HG03103 (cell line): Measurements from ENCODE around the gene NT5M.

Source experiments
- ATAC-seq: cut with Tn5 transposase; IDR thresholded peaks from one replicate; pipeline ENCODE4 v1.9.1; 2021; ENCODE audit warnings: low read depth; ENCODE audit not compliant: unreplicated experiment

Gene NT5M

DNA sequence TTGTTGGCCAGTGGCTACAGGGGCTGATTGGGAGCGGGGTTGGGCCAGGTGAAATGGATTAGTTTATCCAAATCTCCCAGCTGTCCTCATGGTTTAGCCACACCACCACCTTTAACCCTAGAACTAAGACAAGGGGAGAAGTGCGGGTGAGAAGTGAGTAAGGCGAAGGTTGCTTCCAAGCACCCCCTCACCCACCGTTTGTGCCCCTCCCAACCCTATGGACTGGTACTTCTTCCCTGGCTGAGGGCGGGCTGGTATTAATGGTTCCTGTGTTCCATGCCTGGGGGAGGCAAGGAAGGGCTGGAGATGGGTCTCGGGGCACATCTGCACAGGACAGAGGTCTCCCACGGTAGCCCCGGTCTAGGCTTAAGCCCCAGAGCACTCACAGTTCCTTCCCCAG, 25.1 kb downstream of the NT5M start:
- no peak for ATAC-seq

DNA sequence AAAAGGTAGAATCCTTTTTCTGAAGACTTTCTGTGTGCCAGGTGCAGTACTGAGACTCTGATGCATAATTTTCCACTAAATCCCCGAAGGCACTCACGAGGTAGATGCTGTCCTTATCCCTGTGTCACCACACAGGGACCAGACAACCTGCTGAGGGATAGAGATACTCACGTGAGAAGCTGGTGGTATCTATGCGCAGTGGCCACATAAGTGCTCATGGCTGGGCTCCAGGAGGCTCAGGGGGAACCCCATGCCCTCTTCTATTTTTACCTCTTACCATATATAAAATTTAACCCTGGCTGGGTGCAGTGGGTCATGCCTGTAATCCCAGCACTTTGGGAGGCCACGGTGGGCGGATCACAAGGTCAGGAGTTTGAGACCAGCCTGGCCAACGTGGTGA, 38.3 kb downstream of the NT5M start:
- no peak for ATAC-seq

DNA sequence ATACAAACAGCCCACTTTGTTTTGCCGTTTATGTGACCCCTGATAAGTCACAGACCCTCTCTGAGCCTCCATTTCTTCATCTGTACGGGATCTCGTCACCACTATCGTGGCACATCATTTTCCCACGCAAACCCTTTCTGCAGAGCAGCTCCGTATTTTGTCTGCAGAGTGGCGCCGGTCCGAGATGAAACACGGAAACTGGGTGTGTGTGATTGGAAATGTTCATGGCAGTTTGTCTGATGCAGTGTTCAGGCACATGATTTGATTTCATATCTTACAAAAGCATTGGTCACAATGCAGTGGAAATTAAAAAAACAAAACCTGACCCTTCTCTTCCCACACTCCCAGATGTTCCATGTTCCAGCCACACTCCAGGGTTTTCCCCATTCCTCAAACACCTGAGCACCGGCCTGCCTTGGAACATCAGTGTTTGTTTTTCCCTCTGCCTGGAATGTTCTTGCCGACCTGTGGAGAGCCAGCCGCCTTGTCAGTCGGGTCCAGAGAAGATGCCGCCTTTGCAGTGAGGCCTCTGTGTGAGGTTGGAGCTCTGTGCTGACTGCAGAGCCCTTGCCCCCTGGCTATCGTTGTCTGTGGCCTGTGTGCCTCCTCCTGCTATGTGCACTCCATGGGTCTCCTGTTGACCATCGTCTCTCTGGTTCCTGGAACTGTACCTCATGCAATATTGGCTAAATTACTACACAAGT, 39.2 kb downstream of the NT5M start:
- no peak for ATAC-seq

DNA sequence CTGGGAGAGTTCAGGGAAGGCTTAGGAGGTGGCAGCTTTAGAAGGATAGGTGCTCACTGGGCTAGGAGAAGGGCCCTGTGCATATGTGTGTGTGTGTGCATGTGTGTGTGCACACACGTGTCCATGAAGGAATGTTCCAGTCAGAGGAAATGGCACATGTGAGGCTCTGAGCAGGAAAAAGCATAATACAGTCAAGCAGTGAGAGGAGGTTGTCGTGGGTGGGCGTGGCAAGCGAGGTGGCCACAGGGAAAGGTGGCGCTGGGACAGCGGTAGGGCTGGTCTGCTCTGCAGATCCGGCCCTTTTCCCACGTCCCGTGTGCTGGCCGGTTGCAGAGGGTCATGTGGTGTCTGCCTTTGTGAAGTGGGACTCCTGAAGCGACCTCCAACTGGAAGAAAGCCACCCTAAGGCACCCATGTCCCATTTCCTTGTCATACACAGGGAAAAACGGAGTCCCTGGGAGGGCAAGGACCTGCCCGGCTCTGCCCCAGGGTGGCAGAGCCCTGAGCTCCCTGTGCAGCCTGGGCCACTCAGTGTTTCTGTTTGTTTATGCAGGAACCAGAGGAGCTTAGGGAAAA, 40.1 kb downstream of the NT5M start:
- ATAC-seq = no peak

DNA sequence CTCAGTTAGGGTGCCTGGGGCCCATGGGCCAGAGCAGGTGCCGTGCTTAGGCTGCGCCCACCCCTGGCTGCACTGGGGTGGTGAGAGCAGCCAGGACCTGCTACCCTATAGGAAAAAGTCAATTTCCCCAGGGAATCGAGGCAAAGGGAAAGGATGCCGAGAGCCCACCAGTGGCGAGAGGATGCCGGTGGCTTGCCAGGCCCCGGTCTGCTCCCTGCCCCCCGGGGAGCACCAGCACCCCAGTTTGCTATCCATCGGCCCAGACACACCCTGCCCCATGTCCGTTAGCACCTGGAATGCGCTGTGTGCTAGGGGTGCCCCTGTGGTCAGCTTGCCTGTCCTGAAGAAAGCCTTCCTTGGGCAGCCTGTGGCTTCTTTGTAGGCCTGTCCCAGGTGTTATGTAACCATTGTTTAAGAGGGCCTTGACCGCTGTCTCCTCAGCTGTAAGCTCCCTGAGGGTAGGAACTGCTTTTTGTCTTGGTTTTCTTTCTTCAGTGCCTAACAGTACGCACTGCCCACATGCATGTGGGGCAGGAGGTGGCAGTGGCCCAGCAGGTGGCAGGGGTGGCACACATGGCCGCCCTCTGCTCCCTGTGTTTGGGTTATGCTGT, 40.8 kb downstream of the NT5M start:
- ATAC-seq = no peak

DNA sequence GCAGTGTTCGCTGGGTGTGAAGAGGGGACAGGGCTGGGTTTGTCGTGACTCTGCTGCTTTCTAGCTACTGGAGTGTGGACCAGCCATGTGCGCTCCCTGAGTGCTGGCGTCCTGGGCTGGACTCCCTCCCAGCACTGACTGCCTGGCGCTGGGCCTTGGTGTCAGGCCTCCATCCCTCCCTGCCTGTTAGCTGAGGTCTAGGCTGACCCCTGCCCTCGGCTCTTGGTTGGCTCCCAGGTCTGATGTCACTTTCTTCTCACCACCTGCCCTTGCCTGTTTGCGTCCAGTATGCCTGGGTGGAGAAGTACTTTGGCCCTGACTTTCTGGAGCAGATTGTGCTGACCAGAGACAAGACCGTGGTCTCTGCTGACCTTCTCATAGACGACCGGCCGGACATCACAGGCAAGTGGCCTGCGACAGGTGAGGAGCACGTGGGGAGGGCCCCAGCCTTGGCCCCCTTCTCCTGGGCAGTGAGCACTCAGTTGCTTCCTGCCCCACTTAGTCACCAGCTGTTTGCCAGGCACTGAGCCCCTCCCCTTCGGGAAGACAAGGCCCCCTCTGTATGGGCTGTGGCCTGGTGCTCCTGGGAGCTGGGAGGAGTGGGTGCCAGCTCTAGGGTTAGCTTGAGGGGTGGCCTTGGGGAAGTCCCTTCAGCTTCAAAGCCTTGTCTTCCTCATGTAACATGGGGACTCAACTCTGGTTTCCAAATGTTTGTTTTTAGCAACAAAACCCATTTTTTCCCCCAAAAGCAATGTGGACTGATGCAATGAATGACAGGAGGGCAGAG, 41.5 kb downstream of the NT5M start:
- ATAC-seq = no peak

DNA sequence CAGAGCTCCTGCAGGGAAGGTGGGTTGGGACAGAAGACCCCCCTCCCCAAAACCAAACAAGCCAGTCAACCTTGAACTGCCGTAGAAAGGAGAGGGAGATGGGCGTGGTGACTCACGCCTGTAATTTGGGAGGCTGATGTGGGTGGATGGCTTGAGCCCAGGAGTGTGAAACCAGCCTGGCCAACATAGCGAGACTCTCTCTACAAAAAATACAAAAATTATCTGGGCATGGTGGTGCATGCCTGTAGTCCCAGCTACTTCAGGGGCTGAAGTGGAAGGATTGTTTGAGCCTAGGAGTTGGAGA, 42.1 kb downstream of the NT5M start:
- ATAC-seq = no peak

DNA sequence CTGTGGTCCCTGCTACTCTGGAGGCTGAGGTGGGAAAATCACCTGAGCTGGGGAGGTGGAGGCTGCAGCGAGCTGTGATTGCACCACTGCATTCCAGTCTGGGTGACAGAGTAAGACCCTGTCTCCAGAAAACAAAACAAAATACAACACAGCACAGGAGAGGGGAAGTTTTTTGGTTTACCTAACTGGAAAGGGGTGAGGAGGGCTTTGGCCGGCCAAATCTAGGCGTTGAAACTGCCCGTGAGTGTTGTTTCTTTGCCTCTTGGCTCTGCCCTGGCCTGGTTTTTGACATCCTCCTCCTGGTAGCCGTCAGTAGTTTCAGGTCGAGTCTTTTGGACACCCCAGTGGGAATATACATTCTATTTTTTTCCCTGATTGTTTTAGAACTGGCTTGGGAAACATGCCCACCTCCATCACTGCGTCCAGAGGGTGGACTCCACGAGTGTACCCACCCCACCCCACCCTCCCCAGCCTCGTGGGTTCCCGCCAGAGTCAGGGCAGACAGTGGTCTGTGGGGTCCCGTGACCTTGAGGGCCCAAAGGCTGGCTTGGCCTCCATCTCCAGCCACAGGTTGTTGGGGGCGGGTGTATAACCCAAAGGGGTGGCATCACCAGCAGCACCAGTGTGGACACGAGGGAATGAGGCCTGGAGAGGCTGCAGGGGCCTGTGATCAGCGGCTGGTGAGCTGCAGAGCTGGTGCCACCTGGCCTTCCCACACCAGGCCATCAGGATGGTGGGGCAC, 42.7 kb downstream of the NT5M start:
- no peak for ATAC-seq

DNA sequence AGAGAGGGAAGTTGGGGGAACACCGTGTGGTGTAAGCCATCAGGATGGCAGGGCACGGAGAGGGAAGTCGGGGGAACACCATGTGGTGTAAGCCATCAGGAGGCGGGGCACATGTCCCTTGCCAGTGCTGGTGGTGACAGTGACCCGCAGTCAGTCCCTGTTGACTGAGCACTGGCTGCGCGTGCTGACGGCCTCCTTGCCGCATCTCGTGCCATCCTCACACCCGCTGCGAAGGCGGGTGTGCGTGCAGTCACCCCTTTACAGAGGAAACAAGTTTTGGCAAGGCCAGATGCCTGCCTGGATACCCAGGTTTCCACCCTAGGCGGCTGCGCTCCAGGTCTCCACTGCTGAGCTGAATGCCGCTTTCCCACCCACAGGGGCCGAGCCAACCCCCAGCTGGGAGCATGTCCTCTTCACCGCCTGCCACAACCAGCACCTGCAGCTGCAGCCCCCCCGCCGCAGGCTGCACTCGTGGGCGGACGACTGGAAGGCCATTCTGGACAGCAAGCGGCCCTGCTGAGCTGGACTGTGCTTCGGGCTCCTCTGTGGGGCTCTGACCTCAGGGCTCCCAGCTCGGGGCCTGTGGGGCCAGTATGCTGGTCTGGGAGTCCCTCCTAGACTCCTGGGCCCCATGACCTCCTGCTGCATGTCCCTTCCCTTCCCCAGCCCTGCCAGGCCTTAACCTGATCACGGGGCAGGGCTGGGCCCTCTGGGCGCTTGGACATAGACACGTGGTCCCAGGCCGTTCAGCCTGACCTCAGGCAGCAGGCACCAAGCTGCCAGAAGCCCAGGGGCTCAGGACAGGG, 43.5 kb downstream of the NT5M start:
- ATAC-seq = no peak

DNA sequence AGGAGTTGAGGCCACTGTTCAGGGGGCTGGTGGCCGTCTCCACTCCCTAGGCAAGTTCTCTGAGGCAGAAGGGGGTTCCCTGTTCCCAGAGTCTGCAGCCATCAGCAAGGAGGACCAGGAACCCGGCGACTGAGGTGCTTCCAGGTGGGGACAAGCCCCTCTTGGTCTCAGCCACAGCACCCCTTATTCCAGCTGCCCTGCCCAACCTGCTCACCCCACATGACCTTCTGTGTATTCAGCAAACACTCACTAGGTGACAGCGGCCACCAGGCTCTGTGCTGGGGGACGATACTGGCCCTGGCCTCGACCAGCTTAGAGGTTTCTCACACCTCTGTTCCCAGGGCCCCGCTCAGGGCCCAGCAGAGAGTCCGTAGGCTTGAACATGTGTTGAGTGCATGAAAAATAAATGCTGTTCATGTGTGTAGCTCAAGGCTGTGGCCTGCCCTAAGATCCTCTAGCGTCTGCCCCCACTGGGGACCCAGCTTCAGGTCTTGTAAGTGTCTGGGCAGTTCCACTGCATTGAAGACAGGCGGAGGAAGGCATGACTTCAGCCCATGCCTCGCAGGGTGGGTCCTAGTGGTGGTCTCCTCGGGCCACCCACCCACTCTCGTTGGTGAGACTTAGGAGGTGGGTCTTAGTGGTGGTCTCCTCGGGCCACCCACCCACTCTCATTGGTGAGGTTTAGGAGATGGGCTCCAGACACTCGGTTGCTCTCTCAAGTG, 44.2 kb downstream of the NT5M start:
- no peak for ATAC-seq

DNA sequence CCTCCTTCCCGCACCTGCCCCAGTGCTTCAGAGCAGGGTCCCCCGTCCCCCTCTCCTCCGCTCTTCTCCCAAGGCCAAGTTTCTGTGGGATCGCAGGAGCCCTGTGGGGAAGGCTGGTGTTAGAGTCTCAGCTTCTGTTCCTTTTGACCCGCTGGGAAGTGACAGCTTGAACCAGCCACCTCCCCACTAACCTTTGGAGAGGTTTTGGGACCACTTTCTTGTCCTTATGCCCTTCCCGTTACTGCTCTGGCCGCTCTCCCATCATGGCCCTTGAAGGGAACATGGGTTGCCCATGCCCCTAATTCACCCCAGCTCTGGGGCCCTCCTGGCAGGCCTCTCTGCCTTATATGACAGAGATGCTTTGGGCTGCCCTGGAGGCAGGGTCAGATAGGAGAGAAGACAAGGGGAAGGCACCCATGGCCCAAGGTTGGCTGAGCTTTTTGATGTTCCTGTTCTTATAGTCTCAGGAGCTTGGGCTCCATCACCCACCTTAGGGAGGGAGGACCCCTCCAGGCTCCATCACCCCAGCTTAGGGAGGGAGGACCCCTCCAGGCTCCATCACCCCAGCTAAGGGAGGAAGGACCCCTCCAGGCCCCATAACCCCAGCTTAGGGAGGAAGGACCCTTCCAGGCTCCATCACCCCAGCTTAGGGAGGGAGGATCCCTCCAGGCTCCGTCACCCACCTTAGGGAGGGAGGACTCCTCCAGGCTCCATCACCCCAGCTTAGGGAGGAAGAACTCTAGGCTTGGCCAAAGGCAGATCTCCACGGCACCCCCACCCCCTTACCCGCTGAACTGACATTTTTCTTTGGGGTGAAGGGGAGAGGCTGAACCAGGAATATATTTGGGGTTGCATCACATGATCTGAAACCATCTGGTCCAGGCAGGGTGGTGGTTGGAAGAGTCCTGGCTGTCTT, 45.0 kb downstream of the NT5M start:
- no peak for ATAC-seq

DNA sequence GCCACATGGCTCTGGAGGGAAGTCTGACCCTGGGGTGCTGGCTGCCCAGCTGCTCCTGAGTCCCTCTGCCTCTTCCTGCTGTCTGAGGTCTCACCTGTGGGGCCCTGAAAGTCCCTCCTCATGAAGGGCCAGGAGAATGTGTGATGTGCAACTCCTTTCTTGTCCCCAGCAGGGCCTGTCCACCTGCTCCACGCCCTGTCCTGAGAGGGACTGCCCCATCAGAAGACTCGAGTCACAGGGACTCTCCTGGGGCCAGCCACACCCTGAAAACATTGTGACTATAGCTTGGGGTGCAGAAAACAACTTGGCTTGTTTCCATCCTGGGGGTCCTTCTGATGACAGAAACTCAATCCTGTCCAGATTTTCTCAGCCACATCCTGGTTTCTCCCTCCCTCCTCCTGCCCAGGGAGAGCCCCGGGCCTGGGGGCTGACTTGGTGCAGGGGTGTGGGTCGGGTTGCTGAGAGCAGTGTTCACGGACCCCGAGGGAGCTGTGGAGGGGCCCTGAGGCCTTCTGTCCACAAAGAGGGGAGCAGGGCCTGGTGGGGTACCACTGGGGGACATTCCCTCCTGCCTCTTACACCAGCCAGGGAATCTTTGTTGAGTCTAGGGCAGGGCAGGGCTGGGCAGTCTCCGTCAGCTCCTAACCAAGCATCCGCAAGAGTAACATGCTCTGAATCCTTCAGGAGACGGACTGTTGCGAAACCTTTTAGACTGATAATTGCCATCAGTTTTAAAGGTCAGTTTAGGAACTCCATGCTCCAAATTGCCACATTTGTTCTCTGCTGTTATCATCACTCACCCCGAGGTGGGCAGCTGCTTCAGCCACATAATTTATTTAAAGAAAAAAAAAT, 45.9 kb downstream of the NT5M start:
- ATAC-seq = no peak

DNA sequence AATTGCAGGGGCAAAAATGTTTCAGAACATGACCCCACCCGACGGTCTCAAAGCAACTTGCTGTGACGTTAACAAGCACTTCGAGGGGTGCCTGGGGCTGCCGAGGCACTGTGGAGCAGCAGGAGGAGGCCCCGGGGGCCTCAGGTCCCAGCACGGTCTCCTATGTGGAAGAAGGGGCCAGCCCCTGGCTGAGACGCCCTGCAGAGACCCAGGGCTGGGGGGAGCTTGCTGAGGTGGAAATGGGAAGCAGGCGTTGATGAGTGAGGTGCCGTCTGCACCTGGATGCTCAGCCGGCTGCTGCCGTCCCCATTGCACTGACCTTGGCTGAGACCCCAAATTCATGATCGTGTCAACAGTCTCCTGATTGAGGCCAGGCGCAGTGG, 46.5 kb downstream of the NT5M start:
- no peak for ATAC-seq

DNA sequence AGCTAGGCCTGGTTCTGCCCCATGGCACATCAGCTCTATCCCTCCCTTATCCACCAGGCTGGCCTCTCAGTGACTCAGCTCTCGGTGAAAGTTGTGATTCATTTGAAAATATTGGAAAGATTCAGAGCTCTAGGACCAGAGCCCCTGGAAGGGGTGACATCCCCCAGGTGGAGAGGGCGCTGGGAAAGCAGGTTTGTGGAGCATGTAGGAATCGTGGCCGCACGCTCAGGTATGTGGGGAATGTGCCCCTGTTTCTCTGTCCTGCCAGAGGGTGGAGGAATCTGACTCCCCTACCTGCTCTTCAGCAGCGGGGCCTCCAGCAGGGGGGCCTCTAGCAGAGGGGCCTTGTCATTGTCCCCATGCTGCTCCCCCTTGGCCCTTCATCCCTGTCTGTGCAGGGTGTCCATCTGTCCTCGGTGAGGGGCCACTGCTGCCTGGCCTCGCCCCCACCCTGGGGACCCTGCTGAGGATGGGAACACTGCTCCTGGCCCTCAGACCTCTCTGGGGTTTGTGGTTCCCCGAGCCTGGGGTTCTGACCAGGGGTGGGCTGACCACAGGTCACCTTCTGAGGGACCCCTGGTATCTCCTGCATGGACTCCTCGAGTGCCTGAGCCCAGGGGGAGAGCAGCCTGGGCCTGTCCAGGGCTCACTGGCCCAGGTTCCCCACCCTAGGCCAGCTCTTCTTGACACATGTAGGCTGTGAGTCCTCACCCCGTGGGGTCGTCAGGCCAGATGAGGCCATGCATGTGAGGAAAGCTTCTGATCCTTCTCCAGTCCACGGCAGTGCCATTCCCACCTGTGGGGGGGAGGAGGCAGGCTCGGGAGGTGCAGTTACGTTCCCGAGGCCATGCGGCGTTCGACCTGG, 47.5 kb downstream of the NT5M start:
- no peak for ATAC-seq

DNA sequence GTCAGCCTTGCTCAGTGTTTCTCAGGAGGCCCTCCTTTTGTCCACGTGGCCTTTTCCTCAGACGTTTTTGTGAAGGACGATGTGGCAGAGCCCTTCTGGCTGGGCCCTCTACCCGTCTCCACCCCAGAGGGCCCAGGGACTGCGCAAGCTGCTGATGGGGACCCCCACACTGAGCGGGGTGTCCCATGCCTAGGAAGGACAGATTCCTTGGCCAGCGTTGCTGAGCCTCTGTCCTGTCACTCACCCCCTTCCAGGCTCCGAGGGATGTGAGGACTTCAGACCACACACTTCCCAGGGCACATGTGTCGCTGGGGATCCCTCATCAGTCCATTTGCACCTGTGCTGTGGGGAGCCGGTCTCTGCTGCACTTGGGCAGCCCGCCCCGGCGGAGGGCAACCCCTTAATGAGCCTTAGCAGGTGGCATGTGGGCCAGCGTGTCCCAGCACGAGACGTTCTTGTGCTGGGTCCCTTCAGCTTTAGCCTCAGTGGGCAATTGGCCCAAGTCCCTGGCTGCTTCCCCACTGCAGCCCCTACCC, 48.3 kb downstream of the NT5M start:
- ATAC-seq = no peak
